ENCODE data around the gene PARL. TPM values are rescaled to one million over a fixed set of nuclear protein-coding genes. Genes with fewer than 3 reads are reported as not detected.

The PARL gene
- polyA plus RNA-seq, 2 of the 4 experiments (the other 2 are of a cell fraction), result 45.9 to 71.6 TPM

- DNase-seq (ENCODE audit: low read depth in 1 of 2, low spot score in 1 of 2) (no peak), FAIRE-seq (no peak), ATAC-seq (no peak; a peak in 1 of 6 replicates)
- Histone ChIP-seq H3K27ac (no peak overlapping the region), H3K4me2 (peak overlapping the region; percentile 30; the same call in 1 of the 3 replicates), H3K4me1 (no peaks in the 10 kb centered on the region), H3K9me3 (no peaks in the 10 kb centered on the region), H3K4me3 (no peak overlapping the region)
- WGBS (ENCODE audit: missing lambda C conversion rate), result 75% methylated on average over 4 of the region's 6 CpGs
- no peak for TF ChIP-seq TFCP2L1 (CRISPR knock-in tag; IDR thresholded peaks at IDR 0.05)
- TF ChIP-seq FOXS1 (CRISPR knock-in tag; IDR thresholded peaks at IDR 0.05), result no peak
- TF ChIP-seq ZFP36 (IDR thresholded peaks at IDR 0.05; ENCODE audit: borderline replicate concordance, partially characterized antibody), result no peak
- TF ChIP-seq CTCF (IDR thresholded peaks at IDR 0.05), result no peak
- TF ChIP-seq, protein P1, sequence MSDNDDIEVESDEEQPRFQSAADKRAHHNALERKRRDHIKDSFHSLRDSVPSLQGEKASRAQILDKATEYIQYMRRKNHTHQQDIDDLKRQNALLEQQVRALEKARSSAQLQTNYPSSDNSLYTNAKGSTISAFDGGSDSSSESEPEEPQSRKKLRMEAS (IDR thresholded peaks at IDR 0.05), result no peak
- no peak for TF ChIP-seq PHF8 (IDR thresholded peaks at IDR 0.05; ENCODE audit: borderline replicate concordance, low read depth)
- TF ChIP-seq RFX5 (IDR thresholded peaks at IDR 0.05), result no peak
- no peak for TF ChIP-seq HMGXB4 (CRISPR knock-in tag; IDR thresholded peaks at IDR 0.05; ENCODE audit: borderline replicate concordance)
- no peak for TF ChIP-seq E2F6 (IDR thresholded peaks at IDR 0.05; ENCODE audit: borderline replicate concordance, low read depth)
- no peak for TF ChIP-seq SMC3 (IDR thresholded peaks at IDR 0.05)
- no peak for TF ChIP-seq RARB (CRISPR knock-in tag; IDR thresholded peaks at IDR 0.05)
- no peak for TF ChIP-seq GATA3 (IDR thresholded peaks at IDR 0.05; ENCODE audit: borderline replicate concordance)
- no peak for TF ChIP-seq ZNF302 (CRISPR knock-in tag; IDR thresholded peaks at IDR 0.05)
- TF ChIP-seq EHMT2 (IDR thresholded peaks at IDR 0.05; ENCODE audit: low read depth), result no peak
- no peak for TF ChIP-seq ZC3H11A (IDR thresholded peaks at IDR 0.05)
- no peak for TF ChIP-seq NR3C1 (IDR thresholded peaks at IDR 0.05)
- TF ChIP-seq EHF (CRISPR knock-in tag; IDR thresholded peaks at IDR 0.05), result no peak
- POLR2A ChIA-PET, result interaction anchor here (1.0 kb wide), 1 partner anchor 11 kb away, joined by 3 read pairs; the partner anchor contains the start of gene PARL
- CTCF ChIA-PET, result interaction anchor here (0.5 to 6.5 kb wide), 47 partner anchors 10 to 847 kb away, joined by 3 to 49 read pairs (median 4); partner anchors contain the start of genes ABCC5, DVL3, EIF2B5 and PARL
These were observed 11.1 kb upstream of the PARL start for GRCh38 chr3:183895774-183896173.

- H3K4me1 ChIP-seq, result no peaks in the 10 kb centered on the region
- FAIRE-seq (no peak), ATAC-seq (peak; percentile 71 to 85; a peak in 5 of 6 replicates), DNase-seq (ENCODE audit: low read depth in 1 of 2, low spot score in 1 of 2) (peak; percentile 46 to 65)
- POLR2A ChIA-PET, result interaction anchor here (0.6 to 1.0 kb wide), 2 partner anchors 11 to 44 kb away, joined by 3 to 4 read pairs; partner anchors contain the start of gene PARL
- H3K9me3 ChIP-seq, result no peaks in the 10 kb centered on the region
- CTCF ChIA-PET, result interaction anchor here (0.6 to 6.5 kb wide), 45 partner anchors 9 to 635 kb away, joined by 3 to 49 read pairs (median 4); partner anchors contain the start of genes ABCC5, DVL3, EIF2B5 and PARL
- peak overlapping the region; percentile 30; the same call in 1 of the 3 replicates for H3K4me2 ChIP-seq
- 19% methylated on average over 5 of the region's 5 CpGs for WGBS (ENCODE audit: missing lambda C conversion rate)
- no peak overlapping the region for H3K27ac ChIP-seq
- H3K4me3 ChIP-seq, result no peak overlapping the region
- TF ChIP-seq HMGXB4 (CRISPR knock-in tag; IDR thresholded peaks at IDR 0.05; ENCODE audit: borderline replicate concordance), result no peak
- no peak for TF ChIP-seq ZSCAN20 (CRISPR knock-in tag; IDR thresholded peaks at IDR 0.05)
- no peak for TF ChIP-seq JUNB (IDR thresholded peaks at IDR 0.05)
- no peak for TF ChIP-seq ZNF302 (CRISPR knock-in tag; IDR thresholded peaks at IDR 0.05)
- TF ChIP-seq, protein P2, sequence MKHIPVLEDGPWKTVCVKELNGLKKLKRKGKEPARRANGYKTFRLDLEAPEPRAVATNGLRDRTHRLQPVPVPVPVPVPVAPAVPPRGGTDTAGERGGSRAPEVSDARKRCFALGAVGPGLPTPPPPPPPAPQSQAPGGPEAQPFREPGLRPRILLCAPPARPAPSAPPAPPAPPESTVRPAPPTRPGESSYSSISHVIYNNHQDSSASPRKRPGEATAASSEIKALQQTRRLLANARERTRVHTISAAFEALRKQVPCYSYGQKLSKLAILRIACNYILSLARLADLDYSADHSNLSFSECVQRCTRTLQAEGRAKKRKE (CRISPR knock-in tag; IDR thresholded peaks at IDR 0.05; ENCODE audit: low read depth), result no peak
- no peak for TF ChIP-seq EHMT2 (IDR thresholded peaks at IDR 0.05; ENCODE audit: low read depth)
- TF ChIP-seq TP53 (CRISPR knock-in tag; IDR thresholded peaks at IDR 0.05), result no peak
- TF ChIP-seq RAD21 (conservative IDR thresholded peaks at IDR 0.05 in 1 of 2, IDR thresholded peaks at IDR 0.05 in 1 of 2), result peak; percentile 80 to 83
- TF ChIP-seq USF2 (IDR thresholded peaks at IDR 0.05), result no peak
- no peak for TF ChIP-seq POLR2AphosphoS2 (conservative IDR thresholded peaks at IDR 0.05; ENCODE audit: low read length)
- TF ChIP-seq CTCF (IDR thresholded peaks at IDR 0.05), result peak; percentile 68
- TF ChIP-seq KDM1A (IDR thresholded peaks at IDR 0.05; ENCODE audit: low read depth), result no peak
- TF ChIP-seq SMC3 (IDR thresholded peaks at IDR 0.05), result peak; percentile 65
These were observed 10.6 kb upstream of the PARL start for GRCh38 chr3:183895296-183895695.

Data from A549 (cell line).